Activated CD8-positive, alpha-beta memory T cell treated with anti-CD3 and anti-CD28 coated beads for 48 hours (primary cell): Measurements from ENCODE around the gene PXT1.
A peak's percentile ranks its signal among the peaks of the same experiment; 100 is the strongest.
"Not testable (repeated sequence)": the region's sequence is repeated elsewhere in the genome, so short reads cannot be mapped to it uniquely, and the experiment has no call there.

Source experiments
- DNase-seq, 3 experiments: peaks; one replicate each; pipeline ENCODE4 v3.0.0-alpha.2; 2020; ENCODE audit warnings: low read depth in 2 of 3, low spot score in 2 of 3

Gene PXT1

DNA sequence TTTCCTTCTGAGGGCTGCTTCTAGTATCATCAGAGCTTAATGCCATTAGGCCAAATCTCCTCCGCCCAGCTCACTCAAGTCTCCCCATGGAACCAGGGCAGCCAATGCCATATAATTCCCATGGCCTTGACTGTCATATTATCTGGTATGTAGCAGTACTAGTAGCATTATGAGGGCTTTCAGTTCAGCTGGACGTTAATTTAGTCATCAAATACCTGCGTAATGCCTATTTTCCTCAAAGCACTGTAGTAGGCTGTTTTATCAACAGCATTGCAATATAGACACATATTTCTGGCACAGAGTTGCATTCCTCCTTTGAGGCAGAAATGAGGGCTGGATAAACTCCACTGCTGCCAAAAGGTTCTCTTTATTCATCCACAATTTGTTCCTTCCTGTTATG is 1.8 kb upstream of the PXT1 start:
- no peak for DNase-seq

- DNase-seq: no peak
Measured at GRCh38 chr6:36443471-36444428, 1.1 kb upstream of the PXT1 start.

DNA sequence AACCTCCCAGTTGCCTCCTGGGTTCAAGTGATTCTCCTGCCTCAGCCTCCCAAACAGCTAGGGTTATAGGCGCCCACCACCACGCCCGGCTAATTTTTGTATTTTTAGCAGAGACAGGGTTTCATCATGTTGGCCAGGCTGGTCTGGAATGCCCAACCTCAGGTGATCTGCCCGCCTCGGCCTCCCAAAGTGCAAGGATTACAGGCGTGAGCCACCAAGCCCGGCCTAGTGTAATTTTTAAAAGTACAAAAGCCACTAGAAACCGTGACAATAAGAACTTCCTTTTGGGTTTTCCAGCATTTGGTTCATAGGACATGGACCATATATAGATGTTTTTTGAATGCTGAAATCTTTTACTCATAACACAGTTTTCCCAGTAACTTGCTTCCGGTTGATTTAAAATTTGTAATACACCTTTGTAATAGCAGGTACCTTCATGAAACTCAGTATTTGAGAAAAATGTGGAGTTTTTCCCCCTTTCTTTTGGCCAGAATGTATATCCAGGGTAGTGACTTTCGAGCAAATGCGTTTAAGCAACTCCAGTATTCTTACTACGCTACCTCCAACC is 467 bp downstream of the PXT1 start:
- no peak for DNase-seq

GRCh38 chr6:36441307-36441894 is 1.3 kb downstream of the PXT1 start:
- DNase-seq: peak; percentile 38 to 61 (median 53)

GRCh38 chr6:36436466-36436865 is 6.2 kb downstream of the PXT1 start:
- no peak for DNase-seq

DNA sequence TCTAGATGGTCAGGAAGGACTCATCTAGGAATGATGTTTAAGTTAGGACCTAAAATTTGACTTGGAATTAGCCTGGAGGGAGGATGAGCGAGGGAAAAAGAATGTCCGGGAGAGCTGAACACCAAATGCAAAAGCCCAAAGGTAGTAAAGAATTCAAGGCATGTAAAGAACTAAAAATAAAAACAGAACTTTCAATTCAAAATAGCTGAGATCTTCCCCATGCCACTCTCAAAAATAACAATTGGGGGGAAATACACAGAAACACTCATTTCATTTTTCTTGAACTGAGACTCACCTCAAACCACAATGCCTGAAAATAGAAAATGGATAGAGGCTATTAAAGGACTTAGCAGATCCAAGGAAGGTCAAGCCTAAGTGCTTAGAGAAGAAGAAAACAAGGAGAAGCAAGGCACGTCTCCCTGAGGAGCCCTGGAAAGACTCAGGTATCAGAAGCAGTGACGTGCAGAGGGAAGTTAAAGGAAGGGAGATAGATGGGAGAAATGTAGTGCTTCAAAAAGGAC is 10.4 kb downstream of the PXT1 start:
- DNase-seq: no peak

- DNase-seq: no peak
Measured at GRCh38 chr6:36431197-36431596, 11.5 kb downstream of the PXT1 start.

GRCh38 chr6:36430351-36430750 is 12.3 kb downstream of the PXT1 start:
- DNase-seq: no peak

DNA sequence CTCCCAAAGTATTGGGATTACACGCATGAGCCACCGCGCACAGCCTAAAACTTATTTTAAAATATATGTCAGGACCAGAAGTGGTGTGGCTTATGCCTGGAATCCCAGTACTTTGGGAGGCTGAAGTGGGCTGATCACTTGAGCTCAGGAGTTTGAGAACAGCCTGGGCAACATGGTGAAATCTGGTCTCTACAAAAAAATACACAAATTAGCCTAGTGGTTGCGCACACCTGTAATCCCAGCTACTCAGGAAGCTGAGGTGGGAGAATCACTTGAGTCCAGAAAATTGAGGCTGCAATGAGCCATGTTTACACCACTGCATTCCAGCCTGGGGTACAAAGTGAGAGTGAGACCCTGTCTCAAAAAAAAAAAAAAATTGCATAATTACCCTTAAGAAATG is 13.7 kb downstream of the PXT1 start:
- no peak for DNase-seq

- DNase-seq: no peak
Measured at GRCh38 chr6:36426622-36427021, 16.0 kb downstream of the PXT1 start.

DNA sequence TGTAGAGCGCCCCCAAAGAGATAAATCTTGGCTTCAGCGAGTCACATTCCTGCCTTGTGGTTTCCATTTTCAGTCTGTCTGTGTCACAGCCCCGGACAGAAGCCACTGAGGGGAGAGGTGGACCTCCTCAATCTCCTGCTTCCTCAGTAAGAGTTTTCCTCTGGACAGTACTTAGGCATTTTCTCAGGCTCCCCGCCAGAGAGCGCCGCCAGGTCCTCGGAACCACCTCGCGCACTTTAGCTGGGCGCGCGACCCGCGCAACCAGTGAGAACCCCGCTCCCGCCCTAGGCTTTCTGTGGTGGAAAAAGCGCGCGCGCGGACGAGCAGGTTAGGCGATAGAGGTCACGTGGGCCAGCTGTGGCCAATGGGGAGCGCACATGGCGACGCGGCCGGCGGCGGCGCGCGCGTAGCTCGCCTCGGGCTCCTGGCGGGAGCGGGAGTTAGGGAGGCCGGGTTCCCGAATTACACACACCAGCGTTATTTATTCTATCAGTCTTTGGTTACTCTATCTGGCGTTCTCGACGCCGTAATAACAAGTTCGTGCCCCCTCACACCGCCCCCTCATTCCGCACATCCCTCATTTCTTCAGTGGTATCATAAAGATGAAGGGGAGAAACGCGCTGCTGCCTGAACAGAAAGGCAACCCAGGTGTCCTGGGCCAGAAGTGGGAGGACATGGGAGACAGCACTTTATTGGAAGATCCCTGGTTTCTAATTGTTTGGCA is 19.4 kb downstream of the PXT1 start:
- DNase-seq: peak; percentile 92 to 96 (median 96)

- DNase-seq: no peak
Measured at GRCh38 chr6:36422714-36423100, 19.9 kb downstream of the PXT1 start.

DNA sequence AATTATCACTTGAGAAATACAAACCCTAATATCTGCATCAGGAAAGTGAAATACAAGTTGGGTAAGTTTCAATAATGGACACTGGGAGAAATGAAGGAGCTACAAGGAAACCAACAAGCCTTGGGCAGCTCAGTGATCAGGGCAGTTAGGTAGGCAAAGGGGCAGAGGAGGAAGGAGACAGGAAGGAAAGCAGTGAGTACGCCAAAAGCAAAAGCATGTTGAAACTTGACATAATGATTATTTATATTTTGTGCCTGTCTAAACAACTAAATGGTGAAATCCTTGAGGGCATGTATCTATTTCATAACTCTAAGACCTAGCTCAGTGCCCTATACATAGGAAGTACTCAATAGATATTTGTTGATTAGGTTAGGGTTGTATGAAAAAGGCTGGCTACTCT is 23.3 kb downstream of the PXT1 start:
- DNase-seq: no peak

- no peak for DNase-seq
Measured at GRCh38 chr6:36418558-36418957, 24.1 kb downstream of the PXT1 start.

GRCh38 chr6:36414481-36414880 is 28.2 kb downstream of the PXT1 start:
- no peak for DNase-seq

DNA sequence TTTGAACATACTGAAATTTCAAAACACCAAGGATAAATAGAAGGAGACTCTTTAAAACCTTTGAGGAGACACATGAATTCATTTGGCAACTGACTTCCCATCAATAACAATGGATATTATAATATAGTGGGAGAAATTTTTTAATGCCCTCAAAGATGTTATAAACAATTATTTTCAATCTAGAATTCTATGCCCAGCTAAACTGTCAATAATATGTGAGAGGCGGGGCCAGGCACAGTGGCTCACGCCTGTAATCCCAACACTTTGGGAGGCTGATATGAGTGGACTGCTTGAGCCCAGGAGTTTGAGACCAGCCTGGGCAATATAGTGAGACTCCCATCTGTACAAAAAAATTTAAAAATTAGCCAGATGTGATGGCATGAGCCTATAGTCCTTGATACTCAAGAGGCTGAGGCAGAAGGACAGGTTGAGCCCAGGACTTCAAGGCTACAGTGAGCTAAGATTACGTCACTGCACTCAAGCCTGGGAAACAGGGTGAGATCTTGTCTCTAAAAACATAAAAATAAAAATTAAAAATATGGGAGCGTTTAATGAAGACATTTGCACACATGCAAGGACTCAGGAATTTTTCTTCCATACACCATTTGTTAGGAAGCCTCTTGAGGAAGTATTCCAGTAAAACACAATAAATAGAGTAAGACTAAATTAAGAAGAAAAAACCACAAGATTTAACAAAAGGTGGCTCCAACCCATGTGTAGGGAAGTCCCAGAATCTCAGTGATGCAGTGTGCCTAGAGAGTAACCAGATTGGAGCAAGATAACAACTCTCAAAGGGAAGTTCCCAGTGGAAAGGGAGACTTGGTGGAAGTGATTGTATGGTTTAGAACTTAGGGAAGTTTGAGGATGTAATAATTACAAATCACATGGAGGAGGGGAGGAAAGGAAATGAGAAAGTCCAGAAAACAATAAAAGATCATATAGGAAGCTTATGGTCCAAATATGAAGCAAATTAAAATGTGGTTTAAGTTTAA is 28.9 kb downstream of the PXT1 start:
- no peak for DNase-seq

DNA sequence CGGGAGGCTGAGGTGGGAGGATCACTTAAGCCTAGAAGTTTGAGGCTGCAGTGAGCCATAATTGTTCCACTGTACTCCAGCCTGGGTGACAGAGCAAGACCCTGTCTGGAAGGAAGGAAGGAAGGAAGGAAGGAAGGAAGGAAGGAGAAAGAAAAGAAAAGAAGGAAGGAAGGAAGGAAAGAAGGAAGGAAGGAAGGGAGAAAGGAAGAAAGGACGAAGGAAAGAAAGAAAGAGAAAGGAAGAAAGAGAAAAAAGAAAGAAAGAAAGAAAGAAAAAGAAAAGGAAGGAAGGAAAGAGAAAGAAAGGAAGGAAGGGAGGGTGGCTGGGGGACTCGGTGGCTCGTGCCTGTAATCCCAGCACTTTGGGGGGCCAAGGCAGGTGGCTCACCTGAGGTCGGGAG is 32.9 kb downstream of the PXT1 start:
- not testable (repeated sequence) for DNase-seq

DNA sequence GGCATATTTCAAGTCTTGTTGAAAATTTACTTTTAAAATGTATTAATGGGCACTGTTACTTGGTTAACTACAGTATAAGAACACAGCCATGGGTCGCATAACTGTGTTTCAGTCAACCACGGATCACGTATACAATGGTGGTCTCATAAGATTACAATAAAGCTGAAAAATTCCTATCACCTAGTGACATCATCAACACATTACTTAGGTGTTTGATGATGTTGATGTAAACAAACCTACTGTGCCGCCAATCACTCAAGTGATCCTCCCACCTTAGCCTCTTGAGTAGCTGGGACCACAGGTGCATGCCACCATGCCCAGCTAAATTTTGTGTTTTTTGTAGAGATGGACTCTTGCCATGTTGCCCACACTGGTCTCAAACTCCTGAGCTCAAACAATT is 38.5 kb downstream of the PXT1 start:
- DNase-seq: no peak

DNA sequence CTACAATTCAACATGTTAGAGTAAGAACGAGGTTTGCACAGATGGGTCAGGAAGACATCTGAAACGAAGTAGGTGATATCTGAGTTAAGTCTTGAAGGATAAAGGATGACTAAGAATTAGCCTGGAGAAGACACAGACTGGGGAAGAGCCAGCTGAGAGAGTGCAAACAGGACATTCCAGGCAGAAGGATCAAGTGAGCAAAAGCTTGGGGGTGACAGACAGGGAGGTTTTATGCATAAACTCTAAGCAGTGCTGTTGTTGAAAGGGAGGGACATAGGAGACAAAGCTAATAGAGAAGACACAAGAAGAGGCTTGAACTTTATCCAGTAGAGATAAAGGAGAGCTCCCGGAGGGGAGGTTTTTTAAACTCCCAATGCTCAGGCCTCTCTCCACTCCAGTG is 40.2 kb downstream of the PXT1 start:
- DNase-seq: no peak

GRCh38 chr6:36399970-36400369 is 42.7 kb downstream of the PXT1 start:
- DNase-seq: no peak
